Measurements from ENCODE around the gene HDGFL3. TPM values are rescaled to one million over a fixed set of nuclear protein-coding genes. Genes with fewer than 3 reads are reported as not detected.
A peak's percentile ranks its signal among the peaks of the same experiment; 100 is the strongest.

HDGFL3 gene
- total and polyA plus RNA-seq, 9 of the 15 experiments (the other 6 are each of a cell fraction or from before 2014, with no cell fraction given) = 6.7 to 42.0 (median 31.4) TPM

GRCh38 chr15:83198476-83198875 lies 9.1 kb downstream of the HDGFL3 start:
- no peak for ATAC-seq
- Histone ChIP-seq H3K9ac (ENCODE audit: insufficient read depth in 1 of 2, low read depth in 2 of 2, low read length in 2 of 2) (no peak overlapping the region), H3K4me2 (ENCODE audit: insufficient read depth, low read length) (no peak overlapping the region), H3K27me3 (ENCODE audit: control insufficient read depth in 2 of 2, insufficient read depth in 2 of 2, low read length in 2 of 2) (no peaks in the 10 kb centered on the region), H3K27ac (ENCODE audit: extremely low read depth, low read depth, low read length) (no peak overlapping the region), H2AFZ (ENCODE audit: low read depth, low read length) (no peak overlapping the region), H3K9me1 (ENCODE audit: control insufficient read depth, insufficient read depth, low read length) (no peaks in the 10 kb centered on the region), H4K20me1 (replicated peaks; ENCODE audit: control insufficient read depth, insufficient read depth, low read length) (no peaks in the 10 kb centered on the region), H3K36me3 (ENCODE audit: control insufficient read depth, insufficient read depth, low read length) (no peaks in the 10 kb centered on the region), H3K4me3 (no peak overlapping the region), H3K79me2 (ENCODE audit: control insufficient read depth, insufficient read depth, low read length) (peaks cover 33% of the 10 kb centered on the region), H3K4me1 (replicated peaks in 1 of 2; ENCODE audit: control insufficient read depth in 2 of 2, insufficient read depth in 2 of 2, low read length in 2 of 2) (peaks cover 0 to 9% of the 10 kb centered on the region in 2 experiments; a peak in 3 of 5 replicates), H3K9me3 (replicated peaks; ENCODE audit: control insufficient read depth, insufficient read depth, low read depth, low read length) (no peaks in the 10 kb centered on the region)
- in situ Hi-C loops (cut with MboI) = no loop called here
- DNase-seq (ENCODE audit: extremely low read depth in 1 of 4, low spot score in 3 of 4) = no peak
- ChIA-PET CTCF (ENCODE audit: low intra/inter-chr PET ratio) (no interaction called here), POLR2A (no interaction called here)
- BruUV-seq (replicated peaks) = no TSS peak
- intact Hi-C loops (cut with micrococcal nuclease) = no loop called here
- 16% methylated on average over 3 of the region's 3 CpGs for WGBS (ENCODE audit: insufficient coverage, low coverage, missing lambda C conversion rate)
- peak in 1 of 2 experiments; percentile 36; a peak in 1 of 4 replicates for TF ChIP-seq MNT (conservative IDR thresholded peaks at IDR 0.05)
- TF ChIP-seq ZNF785 (CRISPR knock-in tag; IDR thresholded peaks at IDR 0.05) = no peak
- peak; percentile 55; the same call in 1 of the 2 replicates for TF ChIP-seq NR2C1 (IDR thresholded peaks at IDR 0.05)
- 0 out of 2 replicates have a peak, but pooled peaks have one; percentile 24 for TF ChIP-seq NR2C1 (tag; IDR thresholded peaks at IDR 0.05)
- no peak for FAIRE-seq

GRCh38 chr15:83194528-83194927 lies 13.1 kb downstream of the HDGFL3 start:
- Histone ChIP-seq H4K20me1 (replicated peaks; ENCODE audit: control insufficient read depth, insufficient read depth, low read length) (no peaks in the 10 kb centered on the region), H3K4me3 (no peak overlapping the region), H3K4me2 (ENCODE audit: insufficient read depth, low read length) (no peak overlapping the region), H3K27me3 (ENCODE audit: control insufficient read depth in 2 of 2, insufficient read depth in 2 of 2, low read length in 2 of 2) (no peaks in the 10 kb centered on the region), H3K36me3 (ENCODE audit: control insufficient read depth, insufficient read depth, low read length) (no peaks in the 10 kb centered on the region), H3K9me3 (replicated peaks; ENCODE audit: control insufficient read depth, insufficient read depth, low read depth, low read length) (no peaks in the 10 kb centered on the region), H3K9ac (ENCODE audit: insufficient read depth in 1 of 2, low read depth in 2 of 2, low read length in 2 of 2) (no peak overlapping the region), H3K9me1 (ENCODE audit: control insufficient read depth, insufficient read depth, low read length) (no peaks in the 10 kb centered on the region), H2AFZ (ENCODE audit: low read depth, low read length) (no peak overlapping the region), H3K27ac (ENCODE audit: extremely low read depth, low read depth, low read length) (no peak overlapping the region), H3K79me2 (ENCODE audit: control insufficient read depth, insufficient read depth, low read length) (peaks cover 33% of the 10 kb centered on the region), H3K4me1 (replicated peaks in 1 of 2; ENCODE audit: control insufficient read depth in 2 of 2, insufficient read depth in 2 of 2, low read length in 2 of 2) (peaks cover 0 to 18% of the 10 kb centered on the region in 2 experiments; a peak in 4 of 5 replicates)
- 2% methylated on average over 2 of the region's 2 CpGs for WGBS (ENCODE audit: insufficient coverage, low coverage, missing lambda C conversion rate)
- 0 out of 2 replicates have a peak, but pooled peaks have one; percentile 13 for TF ChIP-seq ETV1 (tag; conservative IDR thresholded peaks at IDR 0.05; ENCODE audit: low read depth)
- TF ChIP-seq ZBTB12 (CRISPR knock-in tag; IDR thresholded peaks at IDR 0.05) = no peak
- no peak for TF ChIP-seq HNRNPLL (IDR thresholded peaks at IDR 0.05; ENCODE audit: low read depth, low read length, poor library complexity, severe bottlenecking)
- TF ChIP-seq SPI1 (IDR thresholded peaks at IDR 0.05; ENCODE audit: borderline replicate concordance, low read depth, low read length) = peak; percentile 69; the same call in 1 of the 2 replicates
- no peak for TF ChIP-seq ZNF197 (CRISPR knock-in tag; IDR thresholded peaks at IDR 0.05; ENCODE audit: low read depth)
- peak; percentile 45; the same call in 1 of the 3 replicates for ATAC-seq
- FAIRE-seq = peak; percentile 40
- intact Hi-C loops (cut with micrococcal nuclease) = no loop called here
- CTCF ChIA-PET (ENCODE audit: low intra/inter-chr PET ratio) = no interaction called here
- BruUV-seq (replicated peaks) = no TSS peak
- DNase-seq (ENCODE audit: extremely low read depth in 1 of 4, low spot score in 3 of 4) = no peak
- POLR2A ChIA-PET = interaction anchor here (0.7 kb wide), 2 partner anchors 11 to 187 kb away, joined by 3 read pairs; no protein-coding TSS in a partner anchor
- in situ Hi-C loops (cut with MboI) = no loop called here
